Right cardiac atrium (tissue), 5 donors: ENCODE measurements around the gene DIP2C. TPM values are rescaled to one million over a fixed set of nuclear protein-coding genes. Genes with fewer than 3 reads are reported as not detected.
"Not testable (repeated sequence)": the region's sequence is repeated elsewhere in the genome, so short reads cannot be mapped to it uniquely, and the experiment has no call there.

Source experiments
- ATAC-seq, 2 donors: fragments of 200-7000 bp; cut with Tn5 transposase; one replicate each; pipeline versions ENCODE4 v1.8.0 to v1.9.1; 2020; ENCODE audit warnings: moderate library complexity in 2 of 2, mild to moderate bottlenecking in 1 of 2
- DNase-seq, 3 donors: peaks; one replicate each; pipeline ENCODE4 v3.0.0-alpha.2; 2020
- H3K27ac ChIP-seq: one replicate; pipeline ENCODE4 v1.5.1; 2013; ENCODE audit warnings: mild to moderate bottlenecking, low read length, control low read depth, moderate library complexity
- H3K27me3 ChIP-seq: one replicate; pipeline ENCODE4 v1.6.1; 2013; ENCODE audit not compliant: control insufficient read depth, insufficient read depth
- H3K4me1 ChIP-seq: one replicate; pipeline ENCODE4 v1.6.1; 2013; ENCODE audit warnings: low read length; ENCODE audit not compliant: control insufficient read depth, insufficient read depth
- H3K4me3 ChIP-seq: one replicate; pipeline ENCODE4 v1.5.1; 2013; ENCODE audit warnings: low read length, control low read depth
- H3K9me3 ChIP-seq: one replicate; pipeline ENCODE4 v1.6.1; 2013; ENCODE audit warnings: low read length; ENCODE audit not compliant: control insufficient read depth
- WGBS: extraction: QIAGEN DNeasy Blood & Tissue Kit; methylation state at CpG from one replicate; pipeline ENCODE4 v1.1.7; 2013; 5-methylcytosine and 5-hydroxymethylcytosine counted together
- intact Hi-C, 4 donors: fragments of 100-400 bp; cut with DNase I; formaldehyde crosslinking; loops; one replicate each; pipeline versions ENCODE4 v1.11.0 to v1.14.0; 2022 to 2023
- polyA plus RNA-seq: library from polyadenylated mRNA; stranded (reverse); fragments of 200-250 nt; gene quantifications from one replicate; pipeline ENCODE4 v1.2.3, GENCODE V29; 2013
- total RNA-seq, 4 donors: library from RNA; stranded (reverse); fragmentation: NEBNext Ultra II Directional; extraction: Animal tissue kit (Norgen Biotek cat#: 25700); gene quantifications; one replicate each; pipeline ENCODE4 v1.2.1, GENCODE V29; 2021
- donor health status: healthy with polysubstance abuse.
- donor health status: DM: no; HTN: yes; CAD: no.
- donor health status: DM: no; HTN: no; CAD: no.
- donor health status: DM: no; HTN: yes; CAD: no; lungs with severe emphysema.
- donor health status: DM: yes; HTN: yes; CAD: no.

DIP2C gene
- total and polyA plus RNA-seq, 5 donors: 7.9 to 31.5 (median 25.5) TPM

DNA sequence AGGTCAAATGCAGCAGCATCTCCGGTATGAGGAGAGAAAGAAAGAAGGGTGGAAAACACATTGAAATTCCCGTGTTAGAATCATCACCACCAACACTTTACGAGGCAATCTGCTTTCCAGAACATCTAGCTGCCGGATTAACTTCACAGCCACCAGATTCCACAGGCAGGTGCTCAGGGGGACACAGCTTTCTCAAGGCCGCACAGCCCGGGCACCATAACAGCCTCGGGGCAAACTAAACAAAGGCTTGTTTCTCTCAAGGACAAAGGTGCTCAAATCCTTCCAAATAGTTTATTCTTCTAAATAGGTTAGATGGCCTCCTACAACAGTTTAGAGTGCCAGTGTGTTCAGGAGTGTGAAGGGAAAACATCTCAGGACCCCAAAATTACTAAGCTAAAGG, 156.3 kb downstream of the DIP2C start:
- ATAC-seq: no peak
- H3K4me3 ChIP-seq: no peak overlapping the region
- intact Hi-C loops: no loop called here
- no peak for DNase-seq
- H3K27me3 ChIP-seq: no peaks in the 10 kb centered on the region
- H3K27ac ChIP-seq: no peak overlapping the region
- no peaks in the 10 kb centered on the region for H3K9me3 ChIP-seq
- H3K4me1 ChIP-seq: no peaks in the 10 kb centered on the region
- 95% methylated on average over 7 of the region's 7 CpGs for WGBS

DNA sequence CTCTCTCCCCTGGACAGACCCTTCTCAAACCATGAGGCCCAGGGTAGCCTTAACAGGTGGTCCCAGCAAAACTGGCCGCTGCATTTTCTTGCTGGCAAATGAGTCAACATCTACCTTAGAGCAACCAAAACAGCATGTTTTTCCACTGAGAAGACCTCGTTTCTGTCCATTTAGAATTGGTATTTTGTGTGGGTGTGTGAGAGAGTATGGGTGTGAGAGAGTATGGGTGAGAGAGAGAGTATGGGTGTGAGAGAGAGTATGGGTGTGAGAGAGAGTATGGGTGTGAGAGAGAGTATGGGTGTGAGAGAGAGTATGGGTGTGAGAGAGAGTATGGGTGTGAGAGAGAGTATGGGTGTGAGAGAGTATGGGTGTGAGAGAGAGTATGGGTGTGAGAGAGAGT, 157.1 kb downstream of the DIP2C start:
- H3K27ac ChIP-seq, H3K27me3 ChIP-seq, H3K9me3 ChIP-seq, H3K4me3 ChIP-seq, intact Hi-C loops, ATAC-seq, H3K4me1 ChIP-seq, DNase-seq: not testable (repeated sequence)
- 83% methylated on average over 2 of the region's 2 CpGs for WGBS

DNA sequence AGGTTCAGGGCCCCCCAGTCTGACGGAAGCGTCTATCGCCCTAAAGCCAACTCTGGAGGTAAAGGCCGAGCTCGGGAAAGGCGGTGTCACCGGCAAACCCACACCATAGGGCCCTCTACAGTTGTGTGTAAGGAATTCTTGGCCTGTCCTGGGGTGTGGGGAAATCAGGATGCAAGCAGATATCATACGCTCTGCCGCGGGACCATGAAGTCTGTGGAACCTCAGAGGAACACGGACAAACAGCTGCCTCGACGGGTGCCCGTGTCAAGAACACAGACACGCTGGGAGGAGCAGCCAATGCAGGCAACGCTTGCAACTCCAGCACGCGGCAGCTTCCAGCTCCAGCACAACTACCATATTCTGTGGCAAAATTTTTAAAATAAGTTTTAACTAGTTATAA, 157.9 kb downstream of the DIP2C start:
- H3K4me1 ChIP-seq: no peaks in the 10 kb centered on the region
- H3K27me3 ChIP-seq: no peaks in the 10 kb centered on the region
- no peak overlapping the region for H3K27ac ChIP-seq
- ATAC-seq: no peak
- no peak for DNase-seq
- H3K9me3 ChIP-seq: no peaks in the 10 kb centered on the region
- intact Hi-C loops: no loop called here
- no peak overlapping the region for H3K4me3 ChIP-seq
- 95% methylated on average over 18 of the region's 18 CpGs for WGBS

DNA sequence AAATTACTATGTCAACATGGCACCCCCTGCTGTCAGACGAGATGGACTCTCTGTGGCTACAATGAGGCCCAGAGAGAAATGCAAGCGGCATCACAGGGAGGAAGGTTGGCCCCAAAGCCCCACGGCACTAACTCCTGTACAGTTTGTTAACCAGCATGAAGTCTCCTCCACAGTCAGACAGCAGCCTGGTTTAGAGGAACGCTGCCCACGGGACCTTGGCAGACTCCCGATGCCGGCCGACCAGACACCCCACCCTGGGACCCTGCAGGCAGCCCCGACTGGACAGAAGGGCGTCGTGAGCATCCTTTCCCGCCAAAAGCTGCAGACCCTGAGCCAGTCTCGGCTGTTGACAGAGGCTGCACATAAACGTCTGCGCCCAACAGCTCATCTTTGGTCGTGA, 158.8 kb downstream of the DIP2C start:
- Histone ChIP-seq H3K4me3 (no peak overlapping the region), H3K27ac (no peak overlapping the region), H3K27me3 (no peaks in the 10 kb centered on the region), H3K4me1 (no peaks in the 10 kb centered on the region), H3K9me3 (no peaks in the 10 kb centered on the region)
- intact Hi-C loops: no loop called here
- no peak for DNase-seq
- 93% methylated on average over 16 of the region's 16 CpGs for WGBS
- no peak for ATAC-seq

DNA sequence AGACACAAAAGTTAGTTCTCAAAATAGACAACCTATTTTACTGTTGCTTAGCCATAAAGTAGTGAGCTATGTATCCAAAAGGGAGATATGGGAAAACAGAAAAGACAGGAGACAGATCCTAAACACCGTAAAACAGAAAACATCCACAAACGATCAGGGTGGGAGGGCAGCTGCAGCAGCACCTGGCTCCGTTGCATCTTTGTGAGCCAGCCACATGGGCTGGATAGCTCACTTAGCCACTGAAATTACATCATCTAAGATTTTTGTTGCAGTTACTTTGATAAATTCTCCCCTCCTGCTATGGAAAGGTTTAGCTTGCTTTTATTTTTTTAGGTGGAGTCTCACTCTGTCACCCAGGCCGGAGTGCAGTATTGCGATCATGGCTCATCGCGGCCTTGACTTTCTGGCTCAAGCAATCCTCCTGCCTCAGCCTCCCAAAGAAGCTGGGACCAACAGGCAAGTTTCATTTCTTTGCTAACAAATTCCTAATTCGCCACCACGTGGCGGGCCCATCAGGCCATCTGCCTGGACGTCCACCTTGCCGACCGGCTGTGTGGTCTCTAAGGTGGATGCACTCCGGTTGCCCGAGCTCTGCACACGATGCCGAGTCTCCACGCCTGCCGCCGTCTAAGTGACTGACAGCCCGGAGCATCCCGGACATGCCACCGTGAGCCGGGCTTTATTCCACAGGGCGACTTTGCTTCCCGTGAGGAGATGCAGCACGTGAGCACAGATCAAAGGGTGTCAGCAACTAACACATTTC, 159.8 kb downstream of the DIP2C start:
- no peak for ATAC-seq
- no peak overlapping the region for H3K4me3 ChIP-seq
- DNase-seq: no peak
- H3K27me3 ChIP-seq: no peaks in the 10 kb centered on the region
- no peaks in the 10 kb centered on the region for H3K9me3 ChIP-seq
- intact Hi-C loops: no loop called here
- H3K4me1 ChIP-seq: no peaks in the 10 kb centered on the region
- WGBS: 94% methylated on average over 27 of the region's 27 CpGs
- H3K27ac ChIP-seq: no peak overlapping the region

DNA sequence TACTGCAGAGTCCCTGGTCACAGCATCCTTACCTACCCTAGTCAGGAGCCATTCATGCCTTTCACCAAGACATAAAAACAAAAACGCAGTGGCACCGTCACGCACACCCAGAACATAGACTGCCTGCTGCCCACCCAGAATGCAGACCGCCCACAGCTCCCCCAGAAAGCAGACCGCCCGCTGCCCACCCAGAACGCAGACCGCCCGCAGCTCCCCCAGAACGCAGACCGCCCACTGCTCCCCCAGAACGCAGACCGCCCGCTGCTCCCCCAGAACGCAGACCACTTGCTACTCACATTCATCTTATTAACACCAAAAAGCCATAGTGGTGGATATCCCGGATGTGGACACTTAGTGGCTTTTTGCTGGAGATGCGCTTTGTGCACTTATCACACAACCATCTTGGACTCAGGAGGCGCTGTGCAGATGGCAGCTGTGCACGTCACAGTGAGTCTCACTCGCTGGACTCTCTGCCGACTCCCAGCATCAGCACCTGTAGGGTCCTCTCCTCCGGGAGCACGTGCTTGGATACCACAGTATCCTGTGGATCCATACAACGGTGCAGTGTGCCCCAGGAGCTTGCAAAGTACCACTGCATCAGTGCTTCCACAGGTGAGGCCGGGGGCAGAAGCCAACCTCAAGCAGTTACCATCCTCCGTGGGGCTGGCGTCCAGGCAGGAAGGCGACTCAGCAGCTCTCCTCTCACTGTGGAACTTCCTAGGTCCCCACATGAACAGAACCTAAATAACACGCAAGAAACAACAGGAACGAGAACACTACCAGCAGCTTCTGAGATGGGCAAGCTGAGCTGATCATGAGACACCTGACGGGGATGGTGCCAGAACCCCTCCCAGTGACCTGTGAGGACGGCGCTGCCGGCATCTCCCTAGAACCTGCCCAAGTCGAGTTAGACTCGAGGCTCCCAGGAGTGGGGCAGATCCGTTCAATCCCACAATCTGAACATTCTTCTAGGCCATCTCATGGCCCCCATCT, 161.0 kb downstream of the DIP2C start:
- H3K27me3 ChIP-seq: no peaks in the 10 kb centered on the region
- 94% methylated on average over 37 of the region's 37 CpGs for WGBS
- H3K4me1 ChIP-seq: no peaks in the 10 kb centered on the region
- H3K9me3 ChIP-seq: no peaks in the 10 kb centered on the region
- DNase-seq (no peak), ATAC-seq (no peak)
- H3K4me3 ChIP-seq: no peak overlapping the region
- H3K27ac ChIP-seq: no peak overlapping the region
- intact Hi-C loops: no loop called here

DNA sequence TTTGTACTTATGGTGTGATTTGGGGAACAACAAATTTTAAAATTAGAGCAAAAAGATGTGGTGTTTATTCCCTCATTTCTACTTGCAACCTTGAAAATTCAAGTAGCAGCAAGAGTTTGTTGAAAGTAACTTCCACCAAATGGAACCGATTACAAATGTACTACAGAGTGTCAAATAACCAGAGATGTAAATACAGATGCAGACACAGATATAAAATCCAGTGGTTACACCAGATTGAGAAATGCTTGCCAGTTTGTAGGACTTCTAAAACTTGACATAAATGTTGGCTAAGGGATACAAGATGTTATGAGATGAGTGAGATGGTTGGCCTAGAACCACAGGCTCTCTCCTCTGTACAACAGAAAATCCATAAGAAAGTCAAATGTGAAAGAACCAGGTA, 162.1 kb downstream of the DIP2C start:
- Histone ChIP-seq H3K27ac (no peak overlapping the region), H3K4me3 (no peak overlapping the region), H3K4me1 (no peaks in the 10 kb centered on the region), H3K9me3 (no peaks in the 10 kb centered on the region), H3K27me3 (no peaks in the 10 kb centered on the region)
- intact Hi-C loops: no loop called here
- 93% methylated on average over 1 of the region's 1 CpG for WGBS
- ATAC-seq: no peak
- no peak for DNase-seq

DNA sequence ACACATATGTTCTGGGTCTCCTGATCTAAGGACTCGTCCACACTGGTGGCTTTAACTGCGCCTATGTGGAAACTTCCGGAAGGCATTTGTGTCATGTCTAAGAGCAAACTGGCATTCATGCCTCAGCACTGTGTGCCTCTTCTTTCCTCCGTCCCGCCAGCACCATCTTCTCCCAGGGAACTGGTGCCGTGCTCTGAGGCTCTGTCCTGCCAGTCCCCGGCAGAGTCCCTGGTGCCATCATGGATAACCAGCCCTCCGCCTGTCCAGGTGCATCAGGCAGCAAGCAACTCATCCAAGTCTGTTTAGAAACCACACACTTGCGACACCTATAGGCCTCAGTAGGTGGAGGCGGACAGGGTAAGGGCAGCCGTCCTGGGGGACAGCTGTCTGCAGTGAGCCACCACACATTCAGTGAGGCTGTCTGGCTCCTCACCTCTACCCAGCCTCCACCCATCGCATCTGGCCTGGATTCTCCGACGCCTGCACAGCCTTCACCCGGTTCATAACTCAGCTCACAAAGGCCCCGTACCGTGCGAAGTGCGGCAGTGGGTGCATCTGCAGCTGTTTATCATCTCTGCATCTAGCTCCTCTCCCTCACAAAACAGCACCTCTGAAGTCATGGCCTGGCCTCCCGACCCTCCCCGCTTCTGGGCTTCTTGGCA, 162.7 kb downstream of the DIP2C start:
- 94% methylated on average over 21 of the region's 21 CpGs for WGBS
- no peak overlapping the region for H3K4me3 ChIP-seq
- ATAC-seq: no peak
- no peaks in the 10 kb centered on the region for H3K4me1 ChIP-seq
- no peak overlapping the region for H3K27ac ChIP-seq
- no peaks in the 10 kb centered on the region for H3K9me3 ChIP-seq
- no peak for DNase-seq
- H3K27me3 ChIP-seq: no peaks in the 10 kb centered on the region
- intact Hi-C loops: no loop called here

DNA sequence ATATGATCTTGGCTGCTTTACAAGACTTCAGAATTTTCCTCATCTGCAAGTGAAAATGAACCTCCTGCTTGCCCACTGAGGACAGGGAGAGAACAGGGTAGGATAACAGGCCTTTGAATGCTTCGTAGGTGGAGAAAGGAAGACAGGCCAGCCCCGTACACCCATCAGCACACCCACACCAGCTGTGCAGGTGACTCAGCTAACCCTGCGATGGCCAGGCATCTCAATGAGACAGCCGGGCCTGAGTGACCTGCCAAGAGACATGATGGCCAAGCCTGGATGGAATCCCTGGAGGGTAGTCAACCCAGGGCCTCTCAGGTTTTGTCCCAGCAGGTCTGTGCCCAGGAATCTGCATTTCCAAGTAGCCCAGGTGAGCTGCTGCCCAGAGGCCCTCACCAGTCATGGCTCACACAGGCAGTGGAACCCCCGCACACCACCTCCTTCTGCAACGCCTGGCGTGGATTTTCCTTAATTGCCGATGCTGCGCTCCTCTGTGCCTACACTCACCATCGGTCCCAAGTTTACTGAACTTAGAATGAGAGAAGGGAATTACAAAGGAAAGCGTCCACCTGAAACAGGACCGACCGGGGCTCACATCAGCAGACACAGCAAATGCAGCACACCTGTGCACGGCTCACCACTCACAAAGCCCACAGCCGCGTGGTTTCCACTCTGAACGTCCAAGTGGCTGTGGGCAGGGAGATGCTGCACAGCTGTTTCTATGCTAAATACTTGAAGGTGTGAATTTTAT, 163.7 kb downstream of the DIP2C start:
- DNase-seq: no peak
- no peaks in the 10 kb centered on the region for H3K4me1 ChIP-seq
- H3K9me3 ChIP-seq: no peaks in the 10 kb centered on the region
- ATAC-seq: no peak
- H3K27me3 ChIP-seq: no peaks in the 10 kb centered on the region
- intact Hi-C loops: no loop called here
- H3K4me3 ChIP-seq: no peak overlapping the region
- no peak overlapping the region for H3K27ac ChIP-seq
- 90% methylated on average over 17 of the region's 17 CpGs for WGBS

DNA sequence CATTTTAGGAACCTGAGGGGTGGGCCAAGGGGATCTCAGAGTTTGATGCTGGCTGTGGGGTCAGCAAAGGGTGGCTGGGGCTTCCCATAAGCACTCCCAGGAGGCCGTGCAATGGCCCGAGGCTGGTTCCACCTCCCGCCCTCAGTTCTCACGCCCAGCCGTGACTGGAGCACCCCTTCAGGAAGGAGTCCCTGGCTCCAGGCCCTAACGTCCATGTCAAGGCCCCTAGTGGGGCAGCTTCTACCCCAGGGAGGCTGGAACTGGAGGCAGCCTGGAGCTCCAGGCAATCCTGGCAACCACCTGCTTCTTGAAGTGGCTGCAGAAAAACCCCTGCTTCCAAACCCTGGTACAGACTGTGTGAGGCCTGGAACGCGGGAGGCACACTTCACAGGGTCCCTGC, 165.5 kb downstream of the DIP2C start:
- DNase-seq (no peak), ATAC-seq (no peak)
- Histone ChIP-seq H3K9me3 (no peaks in the 10 kb centered on the region), H3K4me1 (no peaks in the 10 kb centered on the region), H3K27me3 (no peaks in the 10 kb centered on the region), H3K4me3 (no peak overlapping the region), H3K27ac (no peak overlapping the region)
- WGBS: 72% methylated on average over 8 of the region's 8 CpGs
- intact Hi-C loops: no loop called here
